Fibroblast of mammary gland (primary cell): ENCODE data around the gene LAMB2.
A peak's percentile ranks its signal among the peaks of the same experiment; 100 is the strongest.

Experiments used
- DNase-seq: peaks from one replicate; pipeline ENCODE4 v3.0.0-alpha.2; 2010; ENCODE audit warnings: low read depth
- H3K4me3 ChIP-seq: 2 replicates; pipeline ENCODE4 v1.5.1; 2011; ENCODE audit warnings: low read depth, mild to moderate bottlenecking, low read length, moderate library complexity; ENCODE audit not compliant: control insufficient read depth
- TF ChIP-seq, protein P1 (sequence below): conservative IDR thresholded peaks from 2 replicates; pipeline ENCODE4 v1.5.1; 2011; ENCODE audit warnings: low read depth, low read length, inconsistent platforms; ENCODE audit not compliant: control insufficient read depth, insufficient read depth

Gene LAMB2

DNA sequence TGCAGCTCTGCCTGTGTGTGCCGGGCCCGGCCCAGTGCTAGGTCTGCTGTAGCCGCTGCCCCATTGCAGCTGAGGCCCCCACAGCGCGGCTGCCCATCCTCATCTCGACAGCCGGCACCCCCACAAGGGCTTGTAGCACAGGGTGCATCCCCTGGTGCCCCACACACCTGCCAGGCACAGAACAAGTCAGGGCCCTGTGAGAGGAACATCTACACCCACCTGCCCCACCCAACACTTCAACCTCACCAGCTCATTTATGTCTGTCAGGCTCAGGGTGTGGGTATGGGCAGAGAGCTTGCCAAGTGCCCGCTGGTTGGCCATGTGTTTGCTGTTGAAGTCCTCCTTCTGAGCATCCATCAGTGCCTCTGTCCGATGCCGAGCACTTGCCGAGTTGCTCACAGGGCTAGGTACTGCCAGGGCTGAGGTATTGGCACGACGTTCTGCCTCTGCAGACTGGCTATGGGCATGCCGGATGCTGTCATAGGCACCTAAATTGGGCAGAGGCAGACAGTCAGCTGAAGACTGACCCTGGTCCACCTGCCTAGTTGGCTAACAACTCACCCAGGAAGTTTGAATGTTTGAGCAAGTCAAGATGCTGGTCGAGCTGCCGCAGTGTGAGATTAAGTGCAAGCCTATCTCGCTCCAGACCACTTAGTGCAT is 9.8 kb downstream of the LAMB2 start:
- H3K4me3 ChIP-seq, result no peak overlapping the region

DNA sequence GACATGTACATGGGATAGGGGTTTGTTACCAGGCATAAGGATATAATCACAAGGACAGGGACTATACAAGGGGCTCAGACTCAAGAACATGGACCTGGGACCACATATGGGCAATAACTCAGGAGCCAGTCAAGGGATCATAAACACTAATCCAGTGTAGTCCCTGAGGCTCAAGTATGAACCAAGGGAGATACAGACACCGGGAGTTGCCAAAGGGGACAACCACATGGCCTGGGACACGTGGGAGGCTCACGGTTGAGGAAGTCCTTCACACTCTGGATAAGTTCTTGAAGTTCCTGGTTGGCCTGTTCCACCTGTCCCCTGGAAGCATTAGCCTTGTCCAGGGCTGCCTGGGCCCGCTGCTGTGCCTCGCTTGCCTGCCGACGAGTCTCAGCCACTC is 10.4 kb downstream of the LAMB2 start:
- no peak overlapping the region for H3K4me3 ChIP-seq
- TF ChIP-seq, protein P1, sequence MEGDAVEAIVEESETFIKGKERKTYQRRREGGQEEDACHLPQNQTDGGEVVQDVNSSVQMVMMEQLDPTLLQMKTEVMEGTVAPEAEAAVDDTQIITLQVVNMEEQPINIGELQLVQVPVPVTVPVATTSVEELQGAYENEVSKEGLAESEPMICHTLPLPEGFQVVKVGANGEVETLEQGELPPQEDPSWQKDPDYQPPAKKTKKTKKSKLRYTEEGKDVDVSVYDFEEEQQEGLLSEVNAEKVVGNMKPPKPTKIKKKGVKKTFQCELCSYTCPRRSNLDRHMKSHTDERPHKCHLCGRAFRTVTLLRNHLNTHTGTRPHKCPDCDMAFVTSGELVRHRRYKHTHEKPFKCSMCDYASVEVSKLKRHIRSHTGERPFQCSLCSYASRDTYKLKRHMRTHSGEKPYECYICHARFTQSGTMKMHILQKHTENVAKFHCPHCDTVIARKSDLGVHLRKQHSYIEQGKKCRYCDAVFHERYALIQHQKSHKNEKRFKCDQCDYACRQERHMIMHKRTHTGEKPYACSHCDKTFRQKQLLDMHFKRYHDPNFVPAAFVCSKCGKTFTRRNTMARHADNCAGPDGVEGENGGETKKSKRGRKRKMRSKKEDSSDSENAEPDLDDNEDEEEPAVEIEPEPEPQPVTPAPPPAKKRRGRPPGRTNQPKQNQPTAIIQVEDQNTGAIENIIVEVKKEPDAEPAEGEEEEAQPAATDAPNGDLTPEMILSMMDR, result no peak
- no peak for DNase-seq

More for the DNA sequence above, 9.8 kb downstream of the LAMB2 start:
- TF ChIP-seq, protein P1, result no peak
- DNase-seq, result no peak

DNA sequence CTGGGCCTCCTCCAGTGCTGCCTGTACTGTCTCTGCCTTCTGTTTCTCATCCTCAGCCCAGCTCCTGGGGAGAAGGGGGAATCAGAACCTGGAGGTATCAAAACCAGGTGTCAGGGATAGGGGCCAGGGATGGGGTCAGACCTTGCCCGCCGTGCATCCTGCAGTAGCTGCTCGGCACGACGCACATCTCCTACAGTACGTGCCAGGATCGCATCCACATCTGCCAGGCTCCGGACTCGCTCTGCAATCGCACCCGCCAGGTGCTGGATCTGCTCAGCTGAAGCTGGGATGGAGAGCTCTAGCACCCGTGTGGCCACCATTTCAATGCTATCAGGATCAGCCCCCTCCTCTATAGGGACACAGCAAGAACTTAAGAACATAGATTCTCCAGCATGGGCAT is 10.8 kb downstream of the LAMB2 start:
- no peak for DNase-seq
- H3K4me3 ChIP-seq, result no peak overlapping the region
- TF ChIP-seq, protein P1, result no peak

DNA sequence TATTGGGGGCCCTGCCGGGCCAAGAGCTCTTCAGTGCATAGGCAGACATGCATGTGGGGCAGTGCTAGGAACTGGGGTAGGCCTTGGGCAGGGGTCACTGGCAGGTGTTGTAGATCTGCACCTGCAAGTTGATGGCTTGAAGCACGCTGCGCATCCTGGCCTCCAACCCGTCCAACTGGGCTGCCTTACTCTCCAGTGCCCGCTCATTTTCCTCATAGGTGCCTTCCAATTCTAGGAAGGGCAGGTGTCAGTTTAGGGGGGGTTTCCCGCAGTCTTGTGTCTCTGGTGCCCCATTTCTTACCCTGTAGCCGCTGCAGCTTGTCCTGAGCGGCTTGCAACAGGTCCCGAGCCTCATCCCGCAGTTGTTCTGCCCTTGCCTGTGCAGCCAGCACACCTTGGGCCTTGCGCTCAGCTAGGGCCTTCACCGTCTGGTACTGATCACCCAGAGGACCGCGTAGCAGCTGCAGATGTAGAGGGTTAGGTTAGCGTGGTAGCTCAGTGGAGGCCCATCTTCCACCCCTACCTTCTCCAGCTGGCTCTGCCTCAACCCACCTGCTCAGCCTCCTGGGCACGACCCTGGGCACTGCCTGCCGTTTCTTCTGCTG is 11.6 kb downstream of the LAMB2 start:
- TF ChIP-seq, protein P1, result no peak
- no peak for DNase-seq
- H3K4me3 ChIP-seq, result no peak overlapping the region

DNA sequence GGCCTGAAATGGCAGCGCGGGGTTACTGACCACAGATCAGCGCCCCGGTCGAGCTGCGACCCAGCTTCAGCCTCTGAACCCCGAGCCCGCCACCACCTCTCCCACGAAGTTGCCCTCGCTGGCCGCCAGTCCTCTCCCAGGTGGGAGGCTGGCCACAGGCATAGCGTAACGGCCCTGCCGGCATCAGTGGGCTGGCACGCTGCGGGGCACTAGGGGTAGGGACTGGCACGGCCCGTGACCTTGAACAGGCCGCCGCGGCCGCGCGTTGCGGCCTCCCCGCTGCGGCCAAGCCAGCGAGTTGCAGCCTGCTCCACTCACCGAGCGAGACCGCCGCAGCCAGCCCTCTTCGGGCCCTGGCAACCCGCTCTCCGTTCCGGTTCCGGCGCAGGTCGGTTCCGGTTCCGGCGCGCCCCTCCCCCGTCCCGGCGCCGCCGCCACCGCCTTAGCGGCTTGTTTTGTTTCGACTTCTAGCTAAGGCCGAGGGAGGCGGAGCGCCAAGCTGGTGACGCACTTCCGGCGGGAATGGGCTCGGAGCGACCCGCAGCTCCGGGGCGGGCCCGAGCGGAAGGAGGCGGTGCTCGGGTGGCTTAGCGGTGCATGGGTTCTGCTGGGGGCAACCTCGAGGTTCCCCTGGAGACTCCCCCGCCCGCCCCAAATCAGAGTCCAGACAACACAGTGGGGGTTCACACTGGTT is 12.3 kb downstream of the LAMB2 start, which contains the start of gene USP19:
TSS of gene USP19 (minus strand) at position 386 of the 694 bp plus-strand sequence. CDS start 1,678 bp downstream, outside the sequence.
- TF ChIP-seq, protein P1, result no peak
- peak; percentile 91 for DNase-seq

DNA sequence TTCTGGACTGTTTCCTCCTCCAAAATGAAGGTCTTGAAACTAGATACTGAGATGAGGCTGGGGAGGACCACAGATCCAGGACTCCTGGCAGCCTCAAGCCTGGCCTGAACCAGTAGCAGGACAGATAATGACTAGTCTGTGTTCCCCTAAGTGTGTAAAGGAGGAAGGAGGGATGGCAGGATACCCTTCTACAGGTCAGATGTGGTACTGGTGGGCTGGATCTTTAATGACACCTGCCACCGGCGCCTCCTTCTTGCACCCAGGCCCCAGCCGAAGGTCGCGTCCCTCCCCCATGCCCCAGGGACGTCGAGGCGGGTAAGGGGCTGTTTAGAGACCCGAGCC is 12.8 kb downstream of the LAMB2 start:
- peak overlapping the region; percentile 85 for H3K4me3 ChIP-seq
- TF ChIP-seq, protein P1, result no peak
- DNase-seq, result no peak

More for the DNA sequence above, 12.3 kb downstream of the LAMB2 start, which contains the start of gene USP19:
- peak within 1 kb of the TSS; percentile 85 for H3K4me3 ChIP-seq
